HUES48 (cell line): ENCODE data around the gene ANKRD16.

Experiments
- H3K27ac ChIP-seq: one replicate; pipeline ENCODE4 v1.7.0; 2013; ENCODE audit warnings: low read depth, low read length, inconsistent platforms
- H3K27me3 ChIP-seq: 2 replicates; pipeline ENCODE4 v1.6.1; 2013; ENCODE audit warnings: mild to moderate bottlenecking, low read length; ENCODE audit not compliant: control insufficient read depth, insufficient read depth
- H3K36me3 ChIP-seq: 2 replicates; pipeline ENCODE4 v1.6.1; 2013; ENCODE audit warnings: low read length; ENCODE audit not compliant: control insufficient read depth, insufficient read depth
- H3K4me1 ChIP-seq: 2 replicates; pipeline ENCODE4 v1.6.1; 2013; ENCODE audit warnings: mild to moderate bottlenecking, low read length; ENCODE audit not compliant: control insufficient read depth, insufficient read depth
- H3K4me3 ChIP-seq: 2 replicates; pipeline ENCODE4 v1.5.1; 2013; ENCODE audit warnings: mild to moderate bottlenecking, low read depth, low read length
- H3K9ac ChIP-seq: 2 replicates; pipeline ENCODE4 v1.6.1; 2013; ENCODE audit warnings: mild to moderate bottlenecking, low read depth, low read length, moderate library complexity
- H3K9me3 ChIP-seq: 2 replicates; pipeline ENCODE4 v1.6.1; 2013; ENCODE audit warnings: low read length; ENCODE audit not compliant: control insufficient read depth, insufficient read depth

ANKRD16 gene

GRCh38 chr10:5903563-5903962 lies 13.9 kb upstream of the ANKRD16 start:
- no peaks in the 10 kb centered on the region for H3K4me1 ChIP-seq
- H3K36me3 ChIP-seq: peaks cover 19% of the 10 kb centered on the region
- no peaks in the 10 kb centered on the region for H3K9me3 ChIP-seq
- no peak overlapping the region for H3K4me3 ChIP-seq
- H3K27me3 ChIP-seq: no peaks in the 10 kb centered on the region
- H3K27ac ChIP-seq: no peak overlapping the region
- no peak overlapping the region for H3K9ac ChIP-seq

GRCh38 chr10:5902511-5903274 lies 13.0 kb upstream of the ANKRD16 start:
- Histone ChIP-seq H3K36me3 (peaks cover 12% of the 10 kb centered on the region), H3K27me3 (no peaks in the 10 kb centered on the region), H3K4me3 (no peak overlapping the region), H3K9me3 (no peaks in the 10 kb centered on the region), H3K4me1 (no peaks in the 10 kb centered on the region), H3K9ac (no peak overlapping the region), H3K27ac (no peak overlapping the region)

- Histone ChIP-seq H3K9ac (no peak overlapping the region), H3K4me3 (no peak overlapping the region), H3K4me1 (no peaks in the 10 kb centered on the region)
These were observed 10.6 kb upstream of the ANKRD16 start for GRCh38 chr10:5900247-5900646.

GRCh38 chr10:5898163-5898562 lies 8.5 kb upstream of the ANKRD16 start:
- Histone ChIP-seq H3K36me3 (peaks cover 27% of the 10 kb centered on the region), H3K27ac (no peak overlapping the region), H3K9ac (no peak overlapping the region), H3K4me3 (no peak overlapping the region), H3K27me3 (no peaks in the 10 kb centered on the region), H3K9me3 (no peaks in the 10 kb centered on the region), H3K4me1 (no peaks in the 10 kb centered on the region)

More at GRCh38 chr10:5900247-5900646, 10.6 kb upstream of the ANKRD16 start:
- Histone ChIP-seq H3K9me3 (no peaks in the 10 kb centered on the region), H3K36me3 (peaks cover 6% of the 10 kb centered on the region), H3K27me3 (no peaks in the 10 kb centered on the region), H3K27ac (no peak overlapping the region)

- Histone ChIP-seq H3K9ac (no peak overlapping the region), H3K4me1 (no peaks in the 10 kb centered on the region), H3K9me3 (no peaks in the 10 kb centered on the region), H3K36me3 (peaks cover 27% of the 10 kb centered on the region), H3K27me3 (no peaks in the 10 kb centered on the region), H3K27ac (no peak overlapping the region), H3K4me3 (no peak overlapping the region)
These were observed 7.8 kb upstream of the ANKRD16 start for GRCh38 chr10:5897504-5897903.

- Histone ChIP-seq H3K4me1 (no peaks in the 10 kb centered on the region), H3K9me3 (no peaks in the 10 kb centered on the region), H3K36me3 (peaks cover 31% of the 10 kb centered on the region), H3K4me3 (no peak overlapping the region), H3K27me3 (no peaks in the 10 kb centered on the region), H3K27ac (no peak overlapping the region), H3K9ac (no peak overlapping the region)
These were observed 7.3 kb upstream of the ANKRD16 start for GRCh38 chr10:5897053-5897340.

GRCh38 chr10:5896208-5897052 lies 6.7 kb upstream of the ANKRD16 start:
- Histone ChIP-seq H3K27me3 (no peaks in the 10 kb centered on the region), H3K4me3 (no peak overlapping the region), H3K36me3 (peaks cover 31% of the 10 kb centered on the region), H3K27ac (no peak overlapping the region), H3K4me1 (no peaks in the 10 kb centered on the region), H3K9ac (no peak overlapping the region), H3K9me3 (no peaks in the 10 kb centered on the region)

- 0 out of 2 replicates have a peak, but pooled peaks cover 2% of the 10 kb centered on the region for H3K4me1 ChIP-seq
- H3K9me3 ChIP-seq: no peaks in the 10 kb centered on the region
- H3K27ac ChIP-seq: no peak overlapping the region
- H3K27me3 ChIP-seq: no peaks in the 10 kb centered on the region
- no peak overlapping the region for H3K4me3 ChIP-seq
- peaks cover 31% of the 10 kb centered on the region for H3K36me3 ChIP-seq
- H3K9ac ChIP-seq: no peak overlapping the region
These were observed 6.1 kb upstream of the ANKRD16 start for GRCh38 chr10:5895804-5896203.

GRCh38 chr10:5895365-5895764 lies 5.7 kb upstream of the ANKRD16 start:
- H3K4me1 ChIP-seq: 0 out of 2 replicates have a peak, but pooled peaks cover 4% of the 10 kb centered on the region
- H3K27ac ChIP-seq: no peak overlapping the region
- H3K9me3 ChIP-seq: no peaks in the 10 kb centered on the region
- H3K9ac ChIP-seq: no peak overlapping the region
- H3K27me3 ChIP-seq: no peaks in the 10 kb centered on the region
- H3K4me3 ChIP-seq: no peak overlapping the region
- H3K36me3 ChIP-seq: peaks cover 31% of the 10 kb centered on the region

GRCh38 chr10:5894873-5895272 lies 5.2 kb upstream of the ANKRD16 start:
- 0 out of 2 replicates have a peak, but pooled peaks cover 4% of the 10 kb centered on the region for H3K4me1 ChIP-seq
- no peak overlapping the region for H3K27ac ChIP-seq
- no peaks in the 10 kb centered on the region for H3K27me3 ChIP-seq
- no peak overlapping the region for H3K9ac ChIP-seq
- no peaks in the 10 kb centered on the region for H3K9me3 ChIP-seq
- no peak overlapping the region for H3K4me3 ChIP-seq
- H3K36me3 ChIP-seq: peaks cover 31% of the 10 kb centered on the region

GRCh38 chr10:5894403-5894802 lies 4.7 kb upstream of the ANKRD16 start:
- no peaks in the 10 kb centered on the region for H3K9me3 ChIP-seq
- H3K36me3 ChIP-seq: peaks cover 31% of the 10 kb centered on the region

More at GRCh38 chr10:5894403-5894802, 4.7 kb upstream of the ANKRD16 start:
- Histone ChIP-seq H3K4me3 (no peak overlapping the region), H3K4me1 (0 out of 2 replicates have a peak, but pooled peaks cover 4% of the 10 kb centered on the region), H3K27me3 (no peaks in the 10 kb centered on the region), H3K9ac (no peak overlapping the region), H3K27ac (no peak overlapping the region)
